ENCODE results near the gene KCP.

Gene KCP

DNA sequence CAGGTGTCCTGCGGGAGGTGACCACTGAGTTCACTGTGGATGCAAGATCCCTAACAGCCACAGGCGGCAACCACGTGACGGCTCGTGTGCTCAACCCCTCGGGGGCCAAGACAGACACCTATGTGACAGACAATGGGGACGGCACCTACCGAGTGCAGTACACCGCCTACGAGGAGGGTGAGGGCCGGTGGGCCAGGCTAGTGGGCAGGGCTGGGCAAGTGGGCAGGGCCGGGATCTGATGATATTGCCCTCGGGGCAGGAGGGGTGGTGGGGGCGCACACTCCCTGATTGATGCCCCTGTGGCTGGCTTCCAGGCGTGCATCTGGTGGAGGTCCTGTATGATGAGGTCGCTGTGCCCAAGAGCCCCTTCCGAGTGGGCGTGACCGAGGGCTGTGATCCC is 64.5 kb downstream of the KCP start:
- TF ChIP-seq, protein P1, sequence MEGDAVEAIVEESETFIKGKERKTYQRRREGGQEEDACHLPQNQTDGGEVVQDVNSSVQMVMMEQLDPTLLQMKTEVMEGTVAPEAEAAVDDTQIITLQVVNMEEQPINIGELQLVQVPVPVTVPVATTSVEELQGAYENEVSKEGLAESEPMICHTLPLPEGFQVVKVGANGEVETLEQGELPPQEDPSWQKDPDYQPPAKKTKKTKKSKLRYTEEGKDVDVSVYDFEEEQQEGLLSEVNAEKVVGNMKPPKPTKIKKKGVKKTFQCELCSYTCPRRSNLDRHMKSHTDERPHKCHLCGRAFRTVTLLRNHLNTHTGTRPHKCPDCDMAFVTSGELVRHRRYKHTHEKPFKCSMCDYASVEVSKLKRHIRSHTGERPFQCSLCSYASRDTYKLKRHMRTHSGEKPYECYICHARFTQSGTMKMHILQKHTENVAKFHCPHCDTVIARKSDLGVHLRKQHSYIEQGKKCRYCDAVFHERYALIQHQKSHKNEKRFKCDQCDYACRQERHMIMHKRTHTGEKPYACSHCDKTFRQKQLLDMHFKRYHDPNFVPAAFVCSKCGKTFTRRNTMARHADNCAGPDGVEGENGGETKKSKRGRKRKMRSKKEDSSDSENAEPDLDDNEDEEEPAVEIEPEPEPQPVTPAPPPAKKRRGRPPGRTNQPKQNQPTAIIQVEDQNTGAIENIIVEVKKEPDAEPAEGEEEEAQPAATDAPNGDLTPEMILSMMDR (IDR thresholded peaks at IDR 0.05) = no peak
- Histone ChIP-seq H3K27ac (no peak overlapping the region), H3K4me3 (no peak overlapping the region)
- no peak for DNase-seq (ENCODE audit: low spot score)

DNA sequence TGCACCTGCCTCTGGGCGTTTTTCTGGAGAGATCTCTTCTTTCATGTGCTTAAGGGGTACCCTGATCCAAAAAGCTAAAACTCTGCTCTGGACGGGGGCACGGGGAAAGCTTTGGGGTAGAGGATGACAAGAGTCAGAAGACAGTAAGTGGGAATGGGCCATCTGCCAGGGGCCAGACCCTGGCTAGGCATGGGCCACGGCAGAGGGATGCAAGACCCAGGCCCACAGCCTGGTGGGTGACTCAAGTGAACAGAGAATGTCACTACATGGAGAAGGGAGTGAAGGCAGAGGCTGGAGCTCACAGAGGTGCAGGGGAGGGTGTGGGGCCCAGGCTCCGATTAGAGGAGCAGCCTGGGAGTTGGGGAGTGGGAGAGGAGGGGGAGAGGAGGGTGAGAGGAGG is 65.0 kb downstream of the KCP start:
- DNase-seq (ENCODE audit: low spot score) = no peak
- Histone ChIP-seq H3K4me3 (no peak overlapping the region), H3K27ac (no peak overlapping the region)
- TF ChIP-seq, protein P1 (IDR thresholded peaks at IDR 0.05) = no peak

DNA sequence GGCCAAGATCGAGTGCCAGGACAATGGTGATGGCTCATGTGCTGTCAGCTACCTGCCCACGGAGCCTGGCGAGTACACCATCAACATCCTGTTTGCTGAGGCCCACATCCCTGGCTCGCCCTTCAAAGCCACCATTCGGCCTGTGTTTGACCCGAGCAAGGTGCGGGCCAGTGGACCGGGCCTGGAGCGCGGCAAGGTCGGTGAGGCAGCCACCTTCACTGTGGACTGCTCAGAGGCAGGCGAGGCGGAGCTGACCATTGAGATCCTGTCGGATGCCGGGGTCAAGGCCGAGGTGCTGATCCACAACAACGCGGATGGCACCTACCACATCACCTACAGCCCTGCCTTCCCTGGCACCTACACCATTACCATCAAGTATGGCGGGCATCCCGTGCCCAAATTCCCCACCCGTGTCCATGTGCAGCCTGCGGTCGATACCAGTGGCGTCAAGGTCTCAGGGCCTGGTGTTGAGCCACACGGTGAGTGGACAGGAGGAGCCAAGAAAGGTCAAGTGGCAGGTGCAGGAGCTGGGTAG is 65.7 kb downstream of the KCP start:
- no peak overlapping the region for H3K27ac ChIP-seq
- TF ChIP-seq, protein P1 (IDR thresholded peaks at IDR 0.05) = no peak
- no peak overlapping the region for H3K4me3 ChIP-seq
- DNase-seq (ENCODE audit: low spot score) = no peak

DNA sequence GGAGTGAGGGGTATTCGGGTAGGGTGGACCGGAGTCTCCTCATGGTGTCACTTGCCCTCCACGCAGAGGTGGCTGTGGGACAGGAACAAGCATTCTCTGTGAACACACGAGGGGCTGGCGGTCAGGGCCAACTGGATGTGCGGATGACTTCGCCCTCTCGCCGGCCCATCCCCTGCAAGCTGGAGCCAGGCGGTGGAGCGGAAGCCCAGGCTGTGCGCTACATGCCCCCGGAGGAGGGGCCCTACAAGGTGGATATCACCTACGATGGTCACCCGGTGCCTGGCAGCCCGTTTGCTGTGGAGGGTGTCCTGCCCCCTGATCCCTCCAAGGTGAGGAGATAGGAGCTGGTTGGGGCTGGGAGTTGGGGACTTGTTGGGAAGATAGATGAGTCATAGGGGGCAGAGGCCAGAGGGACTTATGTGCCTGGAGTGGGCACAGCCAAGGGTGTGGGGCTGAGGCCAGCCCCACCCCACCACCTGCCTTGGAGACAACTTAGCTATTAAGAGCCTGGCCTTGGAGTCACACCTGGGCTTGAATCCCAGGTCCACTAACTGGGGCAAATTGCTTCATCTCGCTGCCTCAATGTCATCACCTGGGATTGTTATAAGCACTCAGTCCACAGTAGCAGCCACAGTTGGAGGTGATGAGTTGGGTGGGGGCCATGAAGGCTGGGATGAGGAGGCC is 66.4 kb downstream of the KCP start:
- TF ChIP-seq, protein P1 (IDR thresholded peaks at IDR 0.05) = no peak
- DNase-seq (ENCODE audit: low spot score) = no peak
- H3K27ac ChIP-seq = no peak overlapping the region

DNA sequence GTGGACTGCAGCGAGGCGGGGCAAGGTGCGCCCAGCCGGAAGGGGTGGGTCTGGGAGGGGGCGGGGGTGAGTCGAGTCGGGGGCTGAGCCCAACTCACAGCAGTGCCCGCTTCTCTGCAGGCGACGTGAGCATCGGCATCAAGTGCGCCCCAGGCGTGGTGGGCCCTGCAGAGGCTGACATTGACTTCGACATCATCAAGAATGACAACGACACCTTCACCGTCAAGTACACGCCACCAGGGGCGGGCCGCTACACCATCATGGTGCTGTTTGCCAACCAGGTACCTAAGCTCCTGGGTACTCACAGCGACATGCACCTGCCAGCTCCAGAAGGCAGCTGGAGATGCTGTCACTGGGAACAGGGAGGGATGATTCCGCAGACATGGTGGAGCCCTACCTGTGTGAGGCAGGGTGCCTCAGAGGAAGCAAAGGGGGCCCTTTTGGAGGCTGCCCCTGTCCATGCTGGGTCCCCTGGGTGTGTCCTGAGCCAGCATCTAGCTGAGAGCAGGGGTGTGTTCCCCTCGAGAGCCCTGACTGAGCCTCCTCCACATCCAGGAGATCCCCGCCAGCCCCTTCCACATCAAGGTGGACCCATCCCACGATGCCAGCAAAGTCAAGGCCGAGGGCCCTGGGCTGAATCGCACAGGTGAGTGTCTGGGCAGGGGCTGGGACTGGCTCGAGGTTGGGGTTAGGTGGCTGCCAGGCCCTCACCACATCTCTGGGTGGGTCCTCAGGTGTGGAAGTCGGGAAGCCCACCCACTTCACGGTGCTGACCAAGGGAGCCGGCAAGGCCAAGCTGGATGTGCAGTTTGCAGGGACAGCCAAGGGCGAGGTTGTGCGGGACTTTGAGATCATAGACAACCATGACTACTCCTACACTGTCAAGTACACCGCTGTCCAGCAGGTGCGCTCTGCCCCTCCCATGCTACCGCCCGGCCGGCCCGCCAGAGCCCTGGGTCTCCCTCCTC is 67.6 kb downstream of the KCP start:
- TF ChIP-seq, protein P1 (IDR thresholded peaks at IDR 0.05) = no peak
- H3K4me3 ChIP-seq = no peak overlapping the region
- no peak for DNase-seq (ENCODE audit: low spot score)
- no peak overlapping the region for H3K27ac ChIP-seq

More for the DNA sequence above, 66.4 kb downstream of the KCP start:
- H3K4me3 ChIP-seq = no peak overlapping the region

DNA sequence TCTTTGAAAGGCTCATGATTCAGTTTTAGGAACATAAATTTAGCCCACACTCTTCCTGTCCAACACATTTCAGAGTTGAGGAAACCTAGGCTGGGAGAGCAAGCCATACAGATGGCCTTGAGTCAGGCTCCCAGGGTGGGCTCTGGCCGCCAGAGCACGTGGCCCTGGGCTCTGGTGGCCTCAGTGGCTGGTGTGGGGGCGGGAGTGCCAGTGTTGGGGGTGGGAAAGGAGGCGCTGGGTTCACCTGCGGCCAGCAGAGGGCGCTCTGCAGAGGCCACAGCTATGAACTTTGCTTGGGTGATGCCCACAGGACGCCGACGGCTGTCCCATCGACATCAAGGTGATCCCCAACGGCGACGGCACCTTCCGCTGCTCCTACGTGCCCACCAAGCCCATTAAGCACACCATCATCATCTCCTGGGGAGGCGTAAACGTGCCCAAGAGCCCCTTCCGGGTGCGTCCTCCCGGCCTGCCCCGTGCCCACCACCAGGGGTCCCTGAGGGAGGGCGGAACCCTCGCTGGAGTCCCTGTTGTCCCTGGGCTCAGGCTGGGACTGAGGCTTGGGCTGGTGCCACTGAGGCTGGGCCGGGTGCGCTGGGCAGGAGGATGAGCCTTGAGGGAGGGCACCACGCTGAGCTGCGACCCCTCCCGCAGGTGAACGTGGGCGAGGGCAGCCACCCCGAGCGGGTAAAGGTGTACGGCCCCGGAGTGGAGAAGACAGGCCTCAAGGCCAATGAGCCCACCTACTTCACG is 68.4 kb downstream of the KCP start:
- H3K27ac ChIP-seq = no peak overlapping the region
- no peak for DNase-seq (ENCODE audit: low spot score)
- TF ChIP-seq, protein P1 (IDR thresholded peaks at IDR 0.05) = peak; percentile 67
- no peak overlapping the region for H3K4me3 ChIP-seq

Measured in coronary artery (tissue), 2 donors.